GM12891 (cell line): ENCODE data around the gene RBM19.

Source experiments
- DNase-seq: peaks from one replicate; pipeline ENCODE4 v3.0.0; 2011; ENCODE audit warnings: low spot score; ENCODE audit not compliant: insufficient read length
- FAIRE-seq: peaks from 2 replicates; lab custom pipeline; 2011; peaks lifted over from hg19 to GRCh38; lab: Jason Lieb, UNC
- PAX5 ChIP-seq: IDR thresholded peaks from 2 replicates; pipeline ENCODE4 v1.6.1; 2011; ENCODE audit warnings: low read length, moderate library complexity, mild to moderate bottlenecking; ENCODE audit not compliant: insufficient read depth, severe bottlenecking
- POLR2A ChIP-seq: IDR thresholded peaks from 2 replicates; pipeline ENCODE4 v1.6.1; 2011; ENCODE audit warnings: low read depth, low read length, control low read depth
- POLR2AphosphoS5 ChIP-seq: IDR thresholded peaks from 2 replicates; pipeline ENCODE4 v1.6.1; 2011; ENCODE audit warnings: low read depth, low read length, control low read depth
- POU2F2 ChIP-seq: IDR thresholded peaks from 2 replicates; pipeline ENCODE4 v1.6.1; 2011; ENCODE audit warnings: low read depth, mild to moderate bottlenecking, control low read depth, low read length, moderate library complexity
- SPI1 ChIP-seq: IDR thresholded peaks from 2 replicates; pipeline ENCODE4 v1.6.1; 2011; ENCODE audit warnings: low read depth, low read length, control low read depth
- TAF1 ChIP-seq: IDR thresholded peaks from 2 replicates; pipeline ENCODE4 v1.6.1; 2011; ENCODE audit warnings: low read depth, low read length, control low read depth

RBM19 gene

DNA sequence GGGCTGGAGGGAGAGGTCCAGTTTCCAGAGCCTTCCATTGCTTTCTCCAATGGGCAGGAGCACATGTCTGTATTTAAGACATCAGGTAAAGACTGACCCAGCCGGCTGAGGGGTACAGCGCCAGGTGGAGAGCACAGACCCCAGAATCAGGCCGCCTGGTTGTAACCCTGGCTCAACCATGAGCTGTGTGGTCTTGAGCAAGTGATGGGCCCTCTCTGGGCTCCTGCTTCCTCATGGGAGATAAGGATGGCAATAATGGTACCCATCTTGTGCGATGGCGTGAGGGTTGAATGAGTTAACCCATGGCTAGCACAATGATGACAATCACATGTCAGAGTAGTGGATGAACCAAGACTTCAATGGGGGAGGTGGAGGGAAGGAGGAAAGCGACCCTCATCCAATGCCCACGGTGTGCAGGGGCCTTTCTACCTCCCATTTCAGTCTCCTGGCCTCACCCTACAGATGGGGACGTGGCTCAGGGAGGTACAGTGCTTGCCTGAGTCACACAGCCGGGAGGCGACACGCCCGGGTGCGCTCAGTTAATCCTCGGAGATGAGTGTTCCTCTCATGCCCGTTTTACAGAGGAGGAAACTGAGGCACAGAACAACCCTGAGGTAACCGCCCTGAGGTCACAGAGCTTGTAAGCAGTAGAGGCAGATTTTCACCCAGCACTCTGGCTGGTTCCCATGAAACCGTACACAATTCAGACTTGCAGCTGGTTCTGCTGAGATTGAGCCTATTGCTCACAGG, 163.9 kb downstream of the RBM19 start:
- FAIRE-seq (no peak), DNase-seq (no peak)
- no peak for TF ChIP-seq TAF1
- no peak for TF ChIP-seq SPI1
- TF ChIP-seq PAX5, result no peak
- TF ChIP-seq POLR2AphosphoS5, result no peak
- TF ChIP-seq POU2F2, result no peak
- no peak for TF ChIP-seq POLR2A

DNA sequence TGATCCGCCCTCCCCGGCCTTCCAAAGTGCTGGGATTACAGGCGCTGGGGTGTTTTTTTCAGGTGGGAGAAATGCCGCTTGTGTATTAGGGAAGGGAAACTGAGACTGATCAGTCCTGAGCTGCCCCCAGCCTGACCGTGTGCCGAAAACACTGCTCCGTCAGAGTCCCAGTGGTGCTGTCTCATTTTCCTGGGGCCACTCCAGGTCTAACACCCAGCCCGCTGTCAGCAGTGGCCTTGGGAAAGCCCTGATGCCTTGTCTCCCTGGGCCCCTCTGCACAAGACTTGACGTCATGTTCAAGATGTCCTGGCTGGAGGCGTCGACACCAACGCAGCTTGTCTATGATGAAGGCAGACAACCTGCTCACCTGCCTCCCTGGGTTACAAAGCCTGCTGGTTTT, 165.9 kb downstream of the RBM19 start:
- TF ChIP-seq TAF1, result no peak
- no peak for TF ChIP-seq POLR2A
- no peak for TF ChIP-seq POU2F2
- no peak for TF ChIP-seq POLR2AphosphoS5
- no peak for TF ChIP-seq PAX5
- no peak for TF ChIP-seq SPI1
- FAIRE-seq (no peak), DNase-seq (no peak)

DNA sequence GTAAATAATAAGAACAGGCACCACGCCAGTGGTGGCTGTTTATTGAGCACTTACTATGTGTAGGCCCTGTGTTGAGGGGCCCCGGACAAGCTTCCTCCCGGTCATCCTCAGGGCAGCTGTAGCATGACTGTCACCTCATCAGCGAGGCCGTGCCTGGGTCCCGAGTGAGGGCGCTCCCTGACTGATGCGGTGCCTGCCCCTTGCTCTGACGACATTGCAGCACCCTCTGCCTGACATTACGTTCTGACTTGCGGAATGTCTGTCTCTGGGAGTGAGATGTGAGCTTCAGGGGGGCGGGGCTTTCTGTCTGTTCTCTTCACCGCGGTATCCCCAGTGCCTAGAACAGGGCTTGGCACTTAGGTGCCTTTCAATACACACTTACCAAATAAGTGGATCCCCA, 167.6 kb downstream of the RBM19 start:
- FAIRE-seq (no peak), DNase-seq (no peak)
- TF ChIP-seq POLR2A (no peak), POLR2AphosphoS5 (no peak), TAF1 (no peak), POU2F2 (no peak), PAX5 (no peak), SPI1 (no peak)

DNA sequence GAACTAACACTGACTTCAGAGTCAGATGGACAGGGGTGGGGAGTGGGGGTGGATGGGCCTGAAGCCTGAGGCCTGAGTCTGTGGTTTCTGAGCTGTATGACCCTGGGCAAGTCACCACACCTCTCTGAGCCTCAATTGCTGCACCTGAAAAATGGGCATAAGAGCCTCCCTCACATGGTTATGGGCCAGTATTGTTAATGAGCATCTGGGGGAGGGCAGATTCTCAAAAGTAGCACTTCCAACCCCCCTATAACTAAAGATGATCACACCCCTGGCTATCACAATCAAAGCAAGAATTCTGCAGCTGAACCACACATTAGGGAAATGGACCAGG, 168.6 kb downstream of the RBM19 start:
- FAIRE-seq (no peak), DNase-seq (no peak)
- TF ChIP-seq POLR2AphosphoS5, result no peak
- no peak for TF ChIP-seq PAX5
- no peak for TF ChIP-seq TAF1
- TF ChIP-seq POU2F2, result no peak
- no peak for TF ChIP-seq SPI1
- no peak for TF ChIP-seq POLR2A

DNA sequence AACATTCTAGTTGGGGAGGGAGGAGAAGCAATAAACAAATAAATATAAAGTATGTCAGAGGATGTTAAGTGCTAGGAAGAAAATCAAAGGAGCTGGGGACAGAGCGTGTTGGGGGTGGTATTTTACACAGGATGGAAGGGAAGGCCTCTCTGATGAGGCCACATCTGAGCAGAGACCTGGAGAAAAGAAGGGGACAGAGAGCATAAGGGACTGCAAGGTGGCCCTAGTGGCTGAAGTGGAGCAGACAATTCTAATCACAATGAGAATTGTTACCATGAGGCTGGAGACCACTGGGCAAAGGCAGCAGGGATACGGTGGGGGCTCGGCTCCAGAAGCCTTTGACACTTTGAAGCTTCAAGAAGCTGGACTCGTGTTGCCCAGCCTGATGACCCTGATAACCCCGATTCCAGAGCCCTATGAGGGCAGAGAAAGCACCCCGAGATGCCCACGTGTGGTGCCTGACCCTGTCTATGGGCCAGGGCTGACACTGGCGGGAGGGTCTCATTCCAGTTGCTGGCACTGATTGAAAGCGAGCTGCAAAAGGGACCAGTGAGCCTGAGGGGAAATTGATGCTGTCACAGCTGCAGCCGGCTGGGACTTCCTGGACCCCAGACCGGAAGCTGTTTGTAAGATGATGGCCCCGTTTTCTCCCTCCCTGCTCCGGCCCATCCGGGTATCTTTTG, 169.1 kb downstream of the RBM19 start:
- DNase-seq (no peak), FAIRE-seq (no peak)
- TF ChIP-seq POU2F2 (no peak), TAF1 (no peak), SPI1 (no peak), POLR2A (no peak), PAX5 (no peak), POLR2AphosphoS5 (no peak)

DNA sequence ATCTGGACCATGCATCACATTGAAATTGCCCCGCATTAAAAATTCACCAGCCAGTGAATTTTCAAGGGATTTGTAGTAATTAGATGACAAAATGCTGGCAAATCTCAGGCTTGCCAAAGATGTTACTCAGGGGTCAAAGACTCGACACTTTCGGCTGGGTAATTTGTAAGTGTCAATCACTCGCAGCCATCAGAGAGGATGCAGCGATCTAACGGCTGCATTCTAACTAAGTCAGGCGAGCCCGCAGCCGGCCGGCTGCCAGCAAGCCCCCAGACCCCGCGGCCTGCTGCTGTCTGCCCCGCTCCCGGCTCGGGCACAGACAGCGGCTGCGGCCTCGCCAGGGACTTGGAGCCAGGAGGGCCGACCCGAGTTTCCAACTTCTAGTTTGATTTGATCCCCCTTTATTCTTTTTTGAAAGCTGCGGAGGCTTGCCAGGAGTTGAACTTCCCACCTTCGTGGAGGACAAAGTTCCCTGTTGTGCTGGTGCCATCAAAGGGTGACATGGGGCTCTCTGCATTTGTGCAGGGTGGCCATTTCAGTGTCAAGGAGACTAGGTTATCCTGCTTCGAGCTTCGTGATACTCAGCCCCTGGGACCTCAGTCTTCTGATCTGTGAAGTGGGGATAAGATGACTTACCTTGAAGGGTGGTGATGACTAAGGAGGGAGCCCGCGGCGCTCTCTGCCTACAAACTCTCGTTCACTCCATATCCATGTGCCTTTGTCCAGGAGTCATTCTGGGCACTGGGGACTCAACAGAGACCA, 169.9 kb downstream of the RBM19 start:
- DNase-seq (no peak), FAIRE-seq (no peak)
- TF ChIP-seq TAF1 (no peak), POLR2A (no peak), PAX5 (no peak), SPI1 (no peak), POU2F2 (no peak), POLR2AphosphoS5 (no peak)

DNA sequence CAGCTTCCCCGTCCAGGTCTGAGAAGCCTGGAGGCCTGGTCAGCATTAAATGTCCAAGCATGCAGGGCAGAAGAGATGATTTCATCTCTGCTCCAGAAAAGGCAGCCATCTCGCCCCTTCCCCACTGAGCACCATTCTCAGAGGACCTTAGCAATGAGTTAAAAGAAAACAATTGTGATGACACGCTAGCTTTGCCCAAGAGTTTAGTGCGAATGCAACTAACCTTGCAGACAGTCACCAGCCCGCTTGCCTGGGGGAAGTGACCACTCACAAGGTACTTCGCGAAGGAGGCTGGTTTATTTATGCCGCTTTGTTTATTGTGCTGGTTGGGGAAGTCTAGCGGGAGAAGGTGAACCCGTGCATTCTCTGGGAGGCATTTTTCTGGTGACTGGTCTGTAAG, 170.7 kb downstream of the RBM19 start:
- DNase-seq (no peak), FAIRE-seq (no peak)
- TF ChIP-seq SPI1 (no peak), POLR2A (no peak), TAF1 (no peak), POLR2AphosphoS5 (no peak), POU2F2 (no peak), PAX5 (no peak)

DNA sequence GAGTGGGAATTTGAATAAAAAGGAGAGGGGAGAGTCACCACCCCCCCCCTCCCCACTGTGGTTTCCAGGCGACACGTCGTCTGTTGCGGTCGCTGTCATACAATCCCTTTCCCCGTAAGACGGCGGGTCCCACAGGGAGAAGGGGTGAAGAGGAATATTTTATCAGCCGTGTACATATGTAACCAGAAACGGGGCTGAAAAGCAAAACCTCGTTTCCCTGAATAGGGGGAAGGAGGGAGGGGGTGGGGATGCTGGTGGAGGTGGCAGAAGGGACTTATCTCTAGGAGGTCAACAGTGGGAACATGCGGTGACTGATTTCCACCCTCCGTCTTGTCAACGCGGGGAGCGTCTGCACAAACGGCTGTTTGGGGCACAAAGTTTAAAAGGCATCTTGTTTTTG, 171.4 kb downstream of the RBM19 start:
- TF ChIP-seq POLR2AphosphoS5, result no peak
- TF ChIP-seq TAF1, result no peak
- no peak for DNase-seq
- FAIRE-seq, result no peak

DNA sequence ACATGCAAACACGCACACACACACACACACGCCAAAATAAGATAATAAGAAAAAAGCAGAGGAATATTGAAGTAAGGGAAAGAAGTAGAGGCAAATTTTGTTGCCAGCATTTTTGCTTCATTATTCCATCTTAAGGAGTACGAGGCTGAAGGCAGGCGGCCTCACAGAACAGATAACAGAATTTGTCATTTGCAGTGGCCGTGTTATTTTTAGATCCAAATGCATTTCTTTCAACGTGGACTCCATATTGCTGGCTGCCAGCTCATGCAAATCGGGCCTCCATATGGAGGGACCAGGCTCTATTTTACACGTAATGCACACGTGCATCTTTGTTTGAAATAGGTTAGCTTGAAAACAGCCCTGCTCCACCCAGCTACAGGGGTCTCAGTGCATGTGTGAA, 172.9 kb downstream of the RBM19 start:
- TF ChIP-seq POLR2AphosphoS5 (no peak), POLR2A (no peak), POU2F2 (no peak), SPI1 (no peak), PAX5 (no peak), TAF1 (no peak)
- no peak for FAIRE-seq

DNA sequence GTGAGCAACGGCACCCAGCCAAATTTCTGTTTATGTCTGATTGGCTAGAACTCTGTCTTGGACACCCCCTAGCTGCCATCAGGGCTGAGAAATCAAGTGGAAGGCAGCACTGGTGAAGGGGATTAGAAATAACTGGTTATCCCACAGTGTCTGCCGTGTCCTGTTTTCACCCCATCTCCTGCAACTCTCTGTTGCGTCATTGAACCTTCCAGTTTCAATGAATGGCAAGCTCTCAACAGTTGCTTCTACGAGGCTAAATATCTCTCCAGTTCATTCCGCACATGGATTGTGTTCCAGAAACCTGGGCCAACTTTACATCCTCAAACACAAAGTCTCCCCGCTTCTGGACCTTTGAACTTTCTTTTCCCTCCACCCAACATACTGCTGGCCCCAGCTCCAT, 173.7 kb downstream of the RBM19 start:
- DNase-seq (no peak), FAIRE-seq (no peak)
- TF ChIP-seq POU2F2 (no peak), POLR2A (no peak), TAF1 (no peak), POLR2AphosphoS5 (no peak), PAX5 (no peak), SPI1 (no peak)

More for the DNA sequence above, 172.9 kb downstream of the RBM19 start:
- no peak for DNase-seq
